Measurements from ENCODE around the gene FLYWCH1.

Gene FLYWCH1

DNA sequence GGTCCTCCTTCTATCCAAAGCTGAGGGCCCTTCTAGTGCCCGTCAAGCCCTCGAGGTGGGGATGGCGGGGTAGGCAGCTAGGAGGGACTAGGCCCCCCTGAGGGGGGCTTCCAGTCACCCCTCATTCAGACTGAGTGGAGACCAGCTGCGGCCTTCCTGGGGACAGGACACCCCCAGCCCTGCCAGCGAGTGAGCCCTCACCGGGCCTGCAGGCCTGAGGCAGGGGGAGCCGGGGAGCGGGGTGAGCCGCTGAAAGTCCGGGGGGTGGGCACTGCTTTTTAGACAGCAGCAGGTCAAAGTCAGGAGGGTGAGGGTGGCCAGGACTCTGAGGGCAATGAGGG, 43.7 kb downstream of the FLYWCH1 start:
- DNase-seq, result no peak

DNA sequence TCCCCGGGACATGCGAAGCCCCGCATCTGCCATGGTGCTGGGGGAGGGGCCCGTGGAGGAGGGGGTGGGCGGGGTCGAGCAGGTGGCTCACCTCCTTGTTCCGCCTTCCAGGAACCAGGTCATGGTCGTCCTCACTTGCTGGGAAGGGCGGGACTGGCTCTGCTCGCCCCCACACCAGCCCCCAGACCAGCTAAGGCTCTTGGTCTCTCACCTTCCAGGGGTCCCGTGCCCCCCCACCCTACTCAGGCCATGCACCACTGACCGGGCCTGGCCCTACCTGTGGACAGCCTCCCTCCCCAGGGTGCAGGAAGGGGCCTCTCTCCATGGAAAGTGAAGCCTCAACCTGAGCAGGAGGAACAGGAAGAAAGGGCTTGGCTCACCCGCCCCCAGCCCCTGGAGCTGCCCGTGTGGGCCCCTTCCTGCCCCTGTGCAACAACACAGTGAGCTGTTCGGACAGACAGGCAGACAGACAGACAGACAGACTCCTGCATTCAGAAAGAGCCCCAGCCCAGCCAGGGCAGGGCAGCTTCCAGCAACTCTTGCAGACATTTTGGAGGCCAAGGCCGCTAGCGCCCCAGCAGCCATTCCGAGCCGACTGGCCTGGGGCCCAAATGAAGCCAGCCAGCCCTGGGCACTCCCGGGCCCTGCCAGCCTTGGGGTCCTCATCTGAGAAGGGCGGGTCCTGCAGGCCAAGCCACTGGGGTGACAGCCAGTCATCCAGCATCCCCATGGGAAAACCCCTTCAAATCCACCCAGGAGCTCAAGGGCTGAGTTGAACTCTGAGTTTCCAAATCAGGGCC, 44.2 kb downstream of the FLYWCH1 start:
- no peak for DNase-seq

GRCh38 chr16:2956579-2956956, 44.8 kb downstream of the FLYWCH1 start:
- DNase-seq, result no peak

DNA sequence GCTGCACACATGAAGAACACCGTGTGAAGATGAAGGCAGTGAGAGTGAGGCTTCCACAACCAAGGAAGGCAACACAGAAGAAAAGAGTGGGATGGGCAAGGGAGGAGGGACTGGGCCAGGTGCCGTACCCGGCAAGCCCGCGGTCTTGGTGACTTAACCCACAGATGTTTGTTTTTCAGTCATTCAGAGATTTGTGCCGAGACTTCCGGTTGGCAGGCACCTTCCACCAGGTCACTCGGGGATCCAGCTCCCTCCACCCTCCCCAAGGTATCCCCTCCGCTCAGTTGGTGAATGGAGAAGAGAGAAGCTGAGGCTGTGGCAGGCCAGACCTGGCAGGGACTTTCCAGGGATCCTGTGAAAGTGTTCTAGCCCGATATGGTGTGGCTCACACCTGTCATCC, 47.5 kb downstream of the FLYWCH1 start:
- DNase-seq, result no peak

- DNase-seq, result no peak
Observed at GRCh38 chr16:2960183-2961010, 48.7 kb downstream of the FLYWCH1 start.

- DNase-seq, result no peak
Observed at GRCh38 chr16:2962334-2963073, 50.8 kb downstream of the FLYWCH1 start.

- DNase-seq, result no peak
Observed at GRCh38 chr16:2963074-2963722, 51.5 kb downstream of the FLYWCH1 start.

- peak; percentile 61 for DNase-seq
Observed at GRCh38 chr16:2963723-2964474, 52.2 kb downstream of the FLYWCH1 start, which contains the start of gene KREMEN2. Gene KREMEN2 (plus strand): TSS chr16:2964275. CDS start chr16:2964521, 246 bp downstream.

- DNase-seq, result peak; percentile 85
Observed at GRCh38 chr16:2964475-2965336, 53.0 kb downstream of the FLYWCH1 start.

- DNase-seq, result no peak
Observed at GRCh38 chr16:2966043-2966807, 54.5 kb downstream of the FLYWCH1 start.

DNA sequence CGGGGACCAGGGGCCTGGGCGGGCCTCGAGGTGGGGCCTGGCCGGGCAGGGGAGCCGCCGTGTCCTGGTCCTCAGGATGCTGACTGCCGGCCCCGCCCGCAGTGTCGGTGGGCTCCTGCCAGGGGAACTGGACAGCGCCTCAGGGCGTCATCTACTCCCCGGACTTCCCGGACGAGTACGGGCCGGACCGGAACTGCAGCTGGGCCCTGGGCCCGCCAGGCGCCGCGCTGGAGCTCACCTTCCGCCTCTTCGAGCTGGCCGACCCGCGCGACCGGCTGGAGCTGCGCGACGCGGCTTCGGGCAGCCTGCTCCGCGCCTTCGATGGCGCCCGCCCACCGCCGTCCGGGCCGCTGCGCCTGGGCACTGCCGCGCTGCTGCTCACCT, 55.1 kb downstream of the FLYWCH1 start:
- DNase-seq, result no peak

DNA sequence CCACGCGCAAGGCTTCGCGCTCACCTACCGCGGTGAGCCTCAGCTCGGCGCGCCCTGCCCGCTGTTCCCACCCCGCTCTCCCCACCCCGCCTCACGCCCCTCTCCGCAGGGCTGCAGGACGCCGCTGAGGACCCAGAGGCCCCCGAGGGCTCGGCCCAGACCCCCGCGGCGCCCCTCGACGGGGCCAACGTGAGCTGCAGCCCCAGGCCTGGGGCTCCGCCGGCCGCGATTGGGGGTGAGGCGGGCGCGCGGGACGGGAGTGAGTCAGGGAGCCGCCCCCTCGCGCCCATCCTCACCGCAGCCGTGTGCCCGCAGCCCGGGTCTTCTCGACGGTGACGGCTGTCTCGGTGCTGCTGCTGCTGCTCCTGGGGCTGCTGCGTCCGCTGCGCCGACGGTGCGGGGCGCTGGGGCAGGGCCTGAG, 55.5 kb downstream of the FLYWCH1 start:
- no peak for DNase-seq

DNA sequence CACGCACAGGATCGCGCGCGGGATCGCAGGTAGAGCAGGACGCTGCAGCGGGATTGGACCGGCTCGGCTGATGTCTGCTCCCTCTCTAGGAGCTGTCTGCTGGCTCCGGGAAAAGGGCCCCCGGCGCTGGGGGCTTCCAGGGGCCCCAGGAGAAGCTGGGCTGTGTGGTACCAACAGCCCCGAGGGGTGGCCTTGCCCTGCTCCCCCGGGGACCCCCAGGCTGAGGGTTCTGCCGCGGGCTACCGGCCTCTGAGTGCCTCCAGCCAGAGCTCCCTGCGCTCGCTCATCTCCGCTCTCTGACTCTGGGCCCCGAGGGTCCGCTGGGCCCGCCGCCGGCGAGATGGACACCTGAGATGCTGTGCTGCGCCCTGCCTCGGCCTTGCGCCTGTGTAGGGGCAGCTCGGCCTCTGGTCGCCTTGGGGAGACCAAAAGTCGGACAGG, 56.0 kb downstream of the FLYWCH1 start:
- DNase-seq, result no peak

DNA sequence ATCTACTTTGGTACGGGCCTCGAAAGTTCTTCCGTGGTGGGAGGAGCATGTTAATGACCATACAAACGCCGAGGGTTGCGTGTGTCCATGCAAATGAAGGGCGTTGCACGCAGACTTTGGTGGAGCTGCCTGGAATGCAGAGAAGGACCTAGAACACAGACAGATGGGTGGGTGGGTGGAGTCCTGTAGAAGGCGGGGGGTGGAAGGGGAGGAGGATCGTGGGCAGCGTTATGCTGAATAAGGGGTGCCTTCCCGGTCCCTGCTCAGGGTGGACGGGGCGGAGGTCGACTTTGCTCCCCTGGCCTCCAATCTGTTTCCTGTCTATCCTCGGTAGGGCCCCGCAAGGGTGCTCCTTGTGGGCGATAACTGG, 56.6 kb downstream of the FLYWCH1 start:
- DNase-seq, result peak; percentile 38

GRCh38 chr16:2968738-2969544, 57.2 kb downstream of the FLYWCH1 start, which contains the start of gene PAQR4:
Gene PAQR4 (plus strand): TSS chr16:2969348. CDS start chr16:2969675, 327 bp downstream.
- DNase-seq, result peak; percentile 95

DNA sequence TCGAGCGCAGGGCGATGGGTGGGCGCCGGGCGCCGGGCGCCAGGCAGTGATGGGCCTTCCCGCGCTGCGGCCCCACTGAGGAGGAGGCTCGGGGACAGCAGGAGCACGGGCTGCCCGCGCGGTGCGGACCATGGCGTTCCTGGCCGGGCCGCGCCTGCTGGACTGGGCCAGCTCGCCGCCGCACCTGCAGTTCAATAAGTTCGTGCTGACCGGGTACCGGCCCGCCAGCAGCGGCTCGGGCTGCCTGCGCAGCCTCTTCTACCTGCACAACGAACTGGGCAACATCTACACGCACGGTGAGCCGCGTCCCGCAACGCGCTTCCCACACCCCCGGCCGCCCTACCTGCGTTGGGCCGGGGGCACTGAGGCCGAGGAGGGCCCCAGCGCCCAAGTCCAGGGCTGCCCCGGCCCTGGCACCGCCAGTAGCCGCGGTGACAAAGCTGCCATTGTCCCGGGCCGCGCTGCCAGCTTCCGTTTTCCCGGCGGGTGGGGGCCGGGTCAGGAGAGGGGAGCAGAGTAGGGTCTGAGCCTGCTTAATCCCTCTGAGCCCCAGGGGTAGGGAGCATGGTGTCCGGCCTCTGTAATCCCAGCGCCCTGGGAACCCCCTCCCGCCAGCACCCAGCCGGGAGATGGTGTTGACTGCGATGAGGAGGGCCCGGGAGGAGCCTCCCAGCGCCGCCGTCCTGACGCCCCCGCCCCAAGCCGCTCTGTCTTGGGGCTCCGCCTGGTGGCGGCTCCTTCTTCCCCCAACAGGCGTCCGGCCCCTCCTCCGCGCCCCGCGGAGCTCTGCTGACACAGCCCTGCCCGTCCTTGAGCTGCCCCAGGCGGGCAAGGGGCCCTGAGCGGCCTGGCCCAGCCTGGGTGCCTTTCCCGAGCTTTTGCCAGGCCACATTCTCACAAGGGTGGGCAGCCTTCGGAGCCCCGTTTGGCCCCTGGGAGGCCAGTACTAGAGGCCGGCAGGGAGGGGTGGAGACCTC, 58.1 kb downstream of the FLYWCH1 start:
- peak; percentile 86 for DNase-seq

GRCh38 chr16:2970563-2970962, 58.8 kb downstream of the FLYWCH1 start:
- peak; percentile 36 for DNase-seq

Data from OCI-M1 (cell line).